Natural killer cell treated with Interleukin-12 subunit alpha and Interleukin-12 subunit beta and Interleukin-15 and Interleukin-18, amount 100 ng/mL, for 72 hours (primary cell): ENCODE data around the gene IRX1. TPM values are rescaled to one million over a fixed set of nuclear protein-coding genes. Genes with fewer than 3 reads are reported as not detected.
A peak's percentile ranks its signal among the peaks of the same experiment; 100 is the strongest.

Source experiments
- ATAC-seq, 2 donors: fragments of 150-1000 bp; cut with Tn5 transposase in 1 of 2; sonication (Bioruptor Pico), chemical (Tn5 transposase) in 1 of 2; 2 replicates each; pipeline ENCODE4 v1.10.0; 2021
- DNase-seq: peaks from one replicate; pipeline ENCODE4 v3.0.0; 2022; ENCODE audit warnings: low spot score
- H3K27ac Mint-ChIP-seq, 2 donors: 1 replicate in 1 of 2; 2 replicates in 1 of 2; pipeline ENCODE4 v1.8.0; 2022; ENCODE audit warnings: mixed read lengths in 2 of 2, mild to moderate bottlenecking in 1 of 2, moderate library complexity in 1 of 2
- H3K27me3 Mint-ChIP-seq, 2 donors: 1 replicate in 1 of 2; 2 replicates in 1 of 2; pipeline ENCODE4 v1.8.0; 2022; ENCODE audit warnings: mixed read lengths in 2 of 2
- H3K36me3 Mint-ChIP-seq: one replicate; pipeline ENCODE4 v1.8.0; 2022; ENCODE audit warnings: mixed read lengths
- H3K4me1 Mint-ChIP-seq, 2 donors: 1 replicate in 1 of 2; 2 replicates in 1 of 2; pipeline ENCODE4 v1.8.0; 2022; ENCODE audit warnings: low read depth in 2 of 2, mixed read lengths in 2 of 2, mild to moderate bottlenecking in 1 of 2
- H3K4me3 Mint-ChIP-seq: one replicate; pipeline ENCODE4 v1.8.0; 2022; ENCODE audit warnings: mixed read lengths
- H3K9me3 Mint-ChIP-seq: 2 replicates; pipeline ENCODE4 v1.8.0; 2022; ENCODE audit warnings: mixed read lengths
- total RNA-seq, 2 donors: library from RNA; stranded (reverse); gene quantifications; one replicate each; pipeline ENCODE4 v1.2.3, GENCODE V29; 2022

Gene IRX1
- total RNA-seq, 2 donors from 2014 or later, result not detected

DNA sequence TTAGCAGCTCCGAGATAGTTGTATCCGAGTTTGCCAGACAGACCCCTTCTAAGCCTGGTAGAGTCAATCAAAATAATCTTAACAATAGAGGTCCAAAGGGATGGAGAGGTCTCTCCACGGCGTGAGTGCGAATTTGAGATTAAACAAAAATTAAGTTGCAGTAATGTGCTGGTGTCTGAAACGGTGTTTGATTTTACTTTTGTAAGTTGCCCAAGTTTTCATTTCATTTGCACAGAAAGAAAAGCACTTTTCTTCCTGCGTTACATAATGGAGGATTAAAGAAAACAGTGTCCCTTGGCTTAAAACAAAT is 1.2 kb downstream of the IRX1 start:
- peaks cover 15% of the 10 kb centered on the region for H3K36me3 Mint-ChIP-seq
- H3K4me1 Mint-ChIP-seq, result peaks cover 0 to 15% of the 10 kb centered on the region in 2 donors
- no peak overlapping the region for H3K4me3 Mint-ChIP-seq
- no peaks in the 10 kb centered on the region for H3K9me3 Mint-ChIP-seq
- H3K27me3 Mint-ChIP-seq, result peaks cover 44 to 46% of the 10 kb centered on the region in 2 donors
- ATAC-seq (no peak), DNase-seq (no peak)
- H3K27ac Mint-ChIP-seq, result no peak overlapping the region

- H3K4me1 Mint-ChIP-seq, result peaks cover 0 to 18% of the 10 kb centered on the region in 2 donors
- no peak overlapping the region for H3K4me3 Mint-ChIP-seq
- H3K36me3 Mint-ChIP-seq, result peaks cover 17% of the 10 kb centered on the region
- DNase-seq, result no peak
- peaks cover 43 to 50% of the 10 kb centered on the region in 2 donors for H3K27me3 Mint-ChIP-seq
- no peak overlapping the region for H3K27ac Mint-ChIP-seq
- no peak for ATAC-seq
- no peaks in the 10 kb centered on the region for H3K9me3 Mint-ChIP-seq
Measured at GRCh38 chr5:3597167-3598007, 1.8 kb downstream of the IRX1 start.

- peaks cover 44 to 50% of the 10 kb centered on the region in 2 donors for H3K27me3 Mint-ChIP-seq
- H3K4me1 Mint-ChIP-seq, result peaks cover 0 to 18% of the 10 kb centered on the region in 2 donors
- H3K27ac Mint-ChIP-seq, result no peak overlapping the region
- no peak overlapping the region for H3K4me3 Mint-ChIP-seq
- H3K36me3 Mint-ChIP-seq, result peaks cover 17% of the 10 kb centered on the region
- no peak for ATAC-seq
- no peaks in the 10 kb centered on the region for H3K9me3 Mint-ChIP-seq
- DNase-seq, result no peak
Measured at GRCh38 chr5:3598207-3598606, 2.6 kb downstream of the IRX1 start.

DNA sequence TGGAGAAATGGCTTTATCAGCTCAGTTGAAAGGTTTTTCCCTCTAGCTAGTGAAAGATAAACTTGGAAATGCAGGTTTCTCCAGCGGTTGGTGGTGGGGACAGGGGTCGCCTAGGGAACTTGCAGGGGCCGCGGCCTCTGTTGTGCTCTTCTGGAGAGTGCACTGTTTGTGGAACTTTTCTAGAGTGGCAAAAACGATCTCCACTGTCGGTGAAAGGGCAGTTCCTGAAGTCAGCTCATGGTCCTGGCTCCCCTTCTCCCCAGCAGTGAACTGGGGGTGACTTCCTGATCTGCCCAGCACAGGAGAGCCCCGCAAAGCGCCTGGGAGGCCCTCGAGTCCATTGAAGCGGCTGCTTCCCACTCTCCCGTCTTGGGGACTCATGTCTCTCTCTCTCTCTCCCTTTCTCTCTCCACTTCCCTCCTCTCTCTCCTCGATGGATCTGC is 3.2 kb downstream of the IRX1 start:
- DNase-seq (no peak), ATAC-seq (no peak)
- Mint-ChIP-seq H3K4me1 (peaks cover 0 to 15% of the 10 kb centered on the region in 2 donors), H3K4me3 (no peak overlapping the region), H3K27me3 (peaks cover 45% of the 10 kb centered on the region in 2 donors), H3K9me3 (no peaks in the 10 kb centered on the region), H3K27ac (no peak overlapping the region), H3K36me3 (peaks cover 14% of the 10 kb centered on the region)

- Mint-ChIP-seq H3K9me3 (no peaks in the 10 kb centered on the region), H3K27ac (no peak overlapping the region), H3K4me1 (peaks cover 0 to 13% of the 10 kb centered on the region in 2 donors), H3K36me3 (peaks cover 11% of the 10 kb centered on the region), H3K27me3 (peaks cover 41 to 44% of the 10 kb centered on the region in 2 donors), H3K4me3 (no peak overlapping the region)
- DNase-seq, result no peak
- peak in 1 of 2 donors; percentile 22 for ATAC-seq
Measured at GRCh38 chr5:3599226-3600105, 3.8 kb downstream of the IRX1 start.

DNA sequence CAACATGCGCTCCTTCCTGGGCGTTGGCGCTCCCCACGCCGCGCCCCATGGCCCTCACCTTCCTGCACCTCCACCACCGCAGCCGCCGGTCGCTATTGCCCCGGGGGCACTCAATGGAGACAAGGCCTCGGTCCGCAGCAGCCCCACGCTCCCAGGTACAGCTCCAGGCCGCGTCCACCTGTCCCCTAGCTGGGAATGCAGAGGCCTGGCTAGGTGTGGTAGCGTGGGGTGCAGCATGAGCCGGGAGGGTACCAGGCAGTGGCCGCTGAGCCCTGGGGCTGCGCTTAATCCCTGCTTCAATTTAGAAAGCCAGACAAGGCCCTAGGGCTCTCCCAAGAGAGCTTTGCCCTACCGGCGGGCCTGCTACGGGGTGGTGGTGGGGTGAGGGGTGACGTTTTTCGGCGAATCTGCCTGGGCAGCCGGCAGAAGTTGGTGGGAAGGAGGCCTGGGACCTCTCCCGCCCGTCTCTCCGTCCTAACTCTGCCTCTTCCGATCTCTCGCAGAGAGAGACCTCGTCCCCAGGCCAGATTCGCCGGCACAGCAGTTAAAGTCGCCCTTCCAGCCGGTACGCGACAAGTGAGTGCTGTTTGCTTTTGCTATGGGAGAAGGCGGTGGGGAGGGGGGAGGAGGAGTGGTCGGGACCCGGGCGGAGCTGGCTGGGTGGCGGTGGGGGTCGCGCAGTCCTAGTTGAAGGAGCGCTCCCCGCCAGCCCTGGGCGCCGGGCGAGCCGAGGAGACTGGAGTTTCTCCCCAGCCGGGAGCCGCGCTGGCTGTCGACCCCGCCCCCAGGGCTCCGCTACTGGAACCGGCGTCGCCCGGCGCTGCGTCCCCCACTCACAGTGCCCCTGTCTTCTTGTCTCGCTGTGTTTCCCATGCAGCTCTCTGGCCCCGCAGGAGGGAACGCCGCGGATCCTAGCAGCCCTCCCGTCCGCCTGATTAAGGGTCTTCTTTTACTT is 4.8 kb downstream of the IRX1 start:
- peaks cover 11% of the 10 kb centered on the region for H3K36me3 Mint-ChIP-seq
- no peak overlapping the region for H3K4me3 Mint-ChIP-seq
- ATAC-seq (no peak), DNase-seq (no peak)
- H3K27me3 Mint-ChIP-seq, result peaks cover 43 to 49% of the 10 kb centered on the region in 2 donors
- peaks cover 0 to 13% of the 10 kb centered on the region in 2 donors for H3K4me1 Mint-ChIP-seq
- H3K27ac Mint-ChIP-seq, result no peak overlapping the region
- no peaks in the 10 kb centered on the region for H3K9me3 Mint-ChIP-seq

DNA sequence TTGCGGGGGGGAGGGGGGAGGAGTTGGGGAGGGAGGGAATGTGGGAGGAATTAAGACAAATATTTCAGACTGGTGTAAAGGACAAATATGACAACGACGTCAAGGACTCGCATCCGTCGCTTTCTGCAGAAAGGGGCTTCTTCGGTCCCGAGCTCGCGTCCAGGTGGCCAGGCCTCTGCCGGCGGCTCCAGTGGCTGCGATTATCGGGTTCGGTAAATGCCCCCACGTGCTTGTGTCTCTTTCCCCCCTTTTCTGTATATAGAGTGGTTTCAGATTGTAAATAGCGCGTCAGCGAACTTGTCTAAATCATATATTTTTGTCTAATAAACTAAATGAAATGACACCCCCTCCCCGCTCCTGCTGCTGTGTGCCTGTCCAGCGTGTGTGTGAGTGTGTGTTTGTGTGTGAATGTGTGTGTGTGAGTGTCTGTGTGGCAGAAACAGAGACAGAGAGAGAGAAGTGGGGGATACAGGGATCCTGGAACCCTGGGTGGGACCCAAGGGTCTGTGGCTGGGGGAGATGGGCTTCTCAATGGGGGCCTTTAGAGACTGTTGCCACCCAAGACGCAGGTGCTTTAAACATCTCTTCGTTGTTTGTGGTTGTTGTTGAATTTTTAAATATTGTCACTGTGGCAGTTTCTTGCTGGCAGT is 5.6 kb downstream of the IRX1 start:
- H3K27ac Mint-ChIP-seq, result no peak overlapping the region
- H3K4me3 Mint-ChIP-seq, result no peak overlapping the region
- DNase-seq (no peak), ATAC-seq (no peak)
- no peaks in the 10 kb centered on the region for H3K9me3 Mint-ChIP-seq
- H3K27me3 Mint-ChIP-seq, result peaks cover 48 to 49% of the 10 kb centered on the region in 2 donors
- H3K4me1 Mint-ChIP-seq, result peaks cover 0 to 13% of the 10 kb centered on the region in 2 donors
- peaks cover 11% of the 10 kb centered on the region for H3K36me3 Mint-ChIP-seq

- H3K27me3 Mint-ChIP-seq, result peaks cover 50% of the 10 kb centered on the region in 2 donors
- peaks cover 0 to 17% of the 10 kb centered on the region in 2 donors for H3K4me1 Mint-ChIP-seq
- H3K4me3 Mint-ChIP-seq, result no peak overlapping the region
- H3K9me3 Mint-ChIP-seq, result no peaks in the 10 kb centered on the region
- DNase-seq (no peak), ATAC-seq (no peak)
- H3K36me3 Mint-ChIP-seq, result peaks cover 11% of the 10 kb centered on the region
- no peak overlapping the region for H3K27ac Mint-ChIP-seq
Measured at GRCh38 chr5:3601911-3602782, 6.5 kb downstream of the IRX1 start.

DNA sequence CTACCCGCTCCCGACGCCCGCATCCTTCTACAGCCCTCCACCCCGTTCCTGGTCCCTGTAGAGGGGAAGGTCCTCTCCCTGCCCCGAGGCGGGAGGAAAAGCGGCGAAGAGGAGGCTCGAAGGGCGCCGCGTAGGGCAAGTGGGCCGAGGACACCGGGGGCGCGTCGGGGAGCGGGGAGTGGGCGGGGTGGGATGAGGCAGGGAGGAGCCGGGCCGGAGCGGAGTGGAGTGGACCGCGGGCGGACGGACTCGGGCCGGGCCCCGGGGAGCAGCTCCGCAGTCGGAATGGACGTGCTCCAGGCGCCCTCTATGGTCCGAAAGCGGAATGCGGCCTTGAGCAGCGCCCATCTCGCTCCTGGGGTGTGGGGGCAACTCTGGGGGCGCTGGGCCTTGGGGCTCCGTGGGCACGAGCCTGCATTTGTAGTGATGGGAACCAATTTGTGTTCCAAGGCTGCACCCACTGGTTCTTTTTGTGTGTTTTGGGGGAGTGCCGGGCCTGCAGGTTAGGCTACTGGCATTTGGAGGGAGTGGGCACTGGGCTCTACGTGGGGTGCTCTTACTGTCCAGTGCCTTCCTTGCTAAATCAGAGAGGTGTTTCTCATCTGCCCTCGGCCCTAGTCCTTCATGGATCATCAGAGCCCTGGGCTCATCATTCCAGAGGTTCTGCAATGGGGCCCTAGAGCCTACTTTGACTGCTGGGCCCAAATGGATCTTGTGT is 7.3 kb downstream of the IRX1 start:
- H3K4me1 Mint-ChIP-seq, result peaks cover 0 to 17% of the 10 kb centered on the region in 2 donors
- H3K4me3 Mint-ChIP-seq, result no peak overlapping the region
- H3K36me3 Mint-ChIP-seq, result peaks cover 11% of the 10 kb centered on the region
- H3K27ac Mint-ChIP-seq, result no peak overlapping the region
- H3K27me3 Mint-ChIP-seq, result peaks cover 50 to 53% of the 10 kb centered on the region in 2 donors
- no peaks in the 10 kb centered on the region for H3K9me3 Mint-ChIP-seq
- ATAC-seq, result peak in 1 of 2 donors; percentile 70
- DNase-seq, result no peak

DNA sequence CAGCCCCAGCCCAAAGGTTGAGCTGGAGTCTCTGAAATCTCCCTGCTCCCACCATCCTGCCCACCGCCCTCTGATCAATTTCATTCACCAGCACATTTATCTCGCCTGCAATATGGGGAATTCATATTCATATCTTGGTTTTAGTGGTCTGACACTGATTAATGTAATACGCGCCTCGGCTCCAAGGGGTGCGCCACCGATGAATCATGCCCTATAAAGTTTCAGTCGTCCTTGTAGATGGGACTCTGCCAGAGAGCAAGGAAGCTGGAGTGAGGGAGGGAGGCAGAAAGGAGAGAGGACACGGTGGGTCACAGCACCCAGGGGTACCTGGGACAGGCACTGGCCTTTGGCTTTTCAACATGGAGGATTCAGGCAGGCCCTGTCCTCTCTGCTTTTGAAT is 8.9 kb downstream of the IRX1 start:
- no peak overlapping the region for H3K4me3 Mint-ChIP-seq
- peaks cover 11% of the 10 kb centered on the region for H3K36me3 Mint-ChIP-seq
- H3K4me1 Mint-ChIP-seq, result peaks cover 0 to 13% of the 10 kb centered on the region in 2 donors
- DNase-seq (no peak), ATAC-seq (no peak)
- no peak overlapping the region for H3K27ac Mint-ChIP-seq
- no peaks in the 10 kb centered on the region for H3K9me3 Mint-ChIP-seq
- peaks cover 42 to 47% of the 10 kb centered on the region in 2 donors for H3K27me3 Mint-ChIP-seq

- H3K27ac Mint-ChIP-seq, result no peak overlapping the region
- H3K27me3 Mint-ChIP-seq, result peaks cover 41 to 54% of the 10 kb centered on the region in 2 donors
- DNase-seq (no peak), ATAC-seq (no peak)
- no peak overlapping the region for H3K4me3 Mint-ChIP-seq
- H3K4me1 Mint-ChIP-seq, result peaks cover 0 to 13% of the 10 kb centered on the region in 2 donors
- H3K36me3 Mint-ChIP-seq, result peaks cover 11% of the 10 kb centered on the region
- H3K9me3 Mint-ChIP-seq, result no peaks in the 10 kb centered on the region
Measured at GRCh38 chr5:3605298-3606010, 9.8 kb downstream of the IRX1 start.
